ENCODE measurements around the gene BDP1. TPM values are rescaled to one million over a fixed set of nuclear protein-coding genes. Genes with fewer than 3 reads are reported as not detected.

Gene BDP1
- total RNA-seq, 1 donor from 2014 or later, result 23.7 TPM

GRCh38 chr5:71588533-71588885 lies 133.1 kb downstream of the BDP1 start:
- Mint-ChIP-seq H3K9me3 (ENCODE audit: unreplicated experiment) (no peaks in the 10 kb centered on the region), H3K27ac (ENCODE audit: unreplicated experiment) (no peak overlapping the region), H3K36me3 (ENCODE audit: unreplicated experiment) (peaks cover 2% of the 10 kb centered on the region), H3K4me1 (ENCODE audit: unreplicated experiment) (peaks cover 25% of the 10 kb centered on the region), H3K4me3 (ENCODE audit: unreplicated experiment) (peak overlapping the region; percentile 46), H3K27me3 (ENCODE audit: unreplicated experiment) (no peaks in the 10 kb centered on the region)
- DNase-seq (ENCODE audit: extremely low spot score, unreplicated experiment), result no peak
- TF ChIP-seq CTCF (IDR thresholded peaks at IDR 0.05), result no peak

GRCh38 chr5:71589903-71590302 lies 134.5 kb downstream of the BDP1 start:
- Mint-ChIP-seq H3K27me3 (ENCODE audit: unreplicated experiment) (no peaks in the 10 kb centered on the region), H3K4me1 (ENCODE audit: unreplicated experiment) (peaks cover 25% of the 10 kb centered on the region), H3K27ac (ENCODE audit: unreplicated experiment) (no peak overlapping the region), H3K4me3 (ENCODE audit: unreplicated experiment) (no peak overlapping the region), H3K36me3 (ENCODE audit: unreplicated experiment) (peaks cover 2% of the 10 kb centered on the region), H3K9me3 (ENCODE audit: unreplicated experiment) (no peaks in the 10 kb centered on the region)
- no peak for TF ChIP-seq CTCF (IDR thresholded peaks at IDR 0.05)
- DNase-seq (ENCODE audit: extremely low spot score, unreplicated experiment), result no peak

- H3K27me3 Mint-ChIP-seq (ENCODE audit: unreplicated experiment), result no peaks in the 10 kb centered on the region
- peaks cover 7% of the 10 kb centered on the region for H3K36me3 Mint-ChIP-seq (ENCODE audit: unreplicated experiment)
- no peak overlapping the region for H3K4me3 Mint-ChIP-seq (ENCODE audit: unreplicated experiment)
- H3K27ac Mint-ChIP-seq (ENCODE audit: unreplicated experiment), result no peak overlapping the region
- DNase-seq (ENCODE audit: extremely low spot score, unreplicated experiment), result no peak
- H3K4me1 Mint-ChIP-seq (ENCODE audit: unreplicated experiment), result peaks cover 25% of the 10 kb centered on the region
- H3K9me3 Mint-ChIP-seq (ENCODE audit: unreplicated experiment), result no peaks in the 10 kb centered on the region
- TF ChIP-seq CTCF (IDR thresholded peaks at IDR 0.05), result no peak
These were observed 135.6 kb downstream of the BDP1 start for GRCh38 chr5:71591100-71591499.

- Mint-ChIP-seq H3K9me3 (ENCODE audit: unreplicated experiment) (no peaks in the 10 kb centered on the region), H3K27ac (ENCODE audit: unreplicated experiment) (no peak overlapping the region), H3K4me3 (ENCODE audit: unreplicated experiment) (no peak overlapping the region), H3K36me3 (ENCODE audit: unreplicated experiment) (peaks cover 29% of the 10 kb centered on the region), H3K4me1 (ENCODE audit: unreplicated experiment) (peaks cover 16% of the 10 kb centered on the region), H3K27me3 (ENCODE audit: unreplicated experiment) (no peaks in the 10 kb centered on the region)
- no peak for TF ChIP-seq CTCF (IDR thresholded peaks at IDR 0.05)
- no peak for DNase-seq (ENCODE audit: extremely low spot score, unreplicated experiment)
These were observed 140.7 kb downstream of the BDP1 start for GRCh38 chr5:71596169-71596568.

GRCh38 chr5:71597001-71597400 lies 141.6 kb downstream of the BDP1 start:
- Mint-ChIP-seq H3K9me3 (ENCODE audit: unreplicated experiment) (no peaks in the 10 kb centered on the region), H3K4me1 (ENCODE audit: unreplicated experiment) (peaks cover 24% of the 10 kb centered on the region), H3K36me3 (ENCODE audit: unreplicated experiment) (peaks cover 29% of the 10 kb centered on the region), H3K27me3 (ENCODE audit: unreplicated experiment) (no peaks in the 10 kb centered on the region), H3K4me3 (ENCODE audit: unreplicated experiment) (no peak overlapping the region), H3K27ac (ENCODE audit: unreplicated experiment) (no peak overlapping the region)
- TF ChIP-seq CTCF (IDR thresholded peaks at IDR 0.05), result no peak
- DNase-seq (ENCODE audit: extremely low spot score, unreplicated experiment), result no peak
